GM21447 (cell line): ENCODE measurements around the gene ODF4.

ENCODE experiments used
- ATAC-seq: cut with Tn5 transposase; IDR thresholded peaks from one replicate; pipeline ENCODE4 v1.9.1; 2021; ENCODE audit not compliant: unreplicated experiment

The ODF4 gene

GRCh38 chr17:8339540-8339939 is at the start of gene ODF4:
Gene ODF4, plus strand, starts transcription at chr17:8339840. Its CDS starts 212 bp downstream, at chr17:8340052.
- no peak for ATAC-seq

GRCh38 chr17:8290043-8290442 is 49.6 kb upstream of the ODF4 start:
- no peak for ATAC-seq

- no peak for ATAC-seq
Observed at GRCh38 chr17:8292639-8293395, 46.8 kb upstream of the ODF4 start.

- no peak for ATAC-seq
Observed at GRCh38 chr17:8294361-8294760, 45.3 kb upstream of the ODF4 start.

- no peak for ATAC-seq
Observed at GRCh38 chr17:8294814-8295316, 44.8 kb upstream of the ODF4 start.

- no peak for ATAC-seq
Observed at GRCh38 chr17:8300226-8300625, 39.4 kb upstream of the ODF4 start.

- no peak for ATAC-seq
Observed at GRCh38 chr17:8300627-8301242, 38.9 kb upstream of the ODF4 start.

GRCh38 chr17:8310601-8311123 is 29.0 kb upstream of the ODF4 start:
- no peak for ATAC-seq

- ATAC-seq, result no peak
Observed at GRCh38 chr17:8311131-8311790, 28.4 kb upstream of the ODF4 start.

- no peak for ATAC-seq
Observed at GRCh38 chr17:8312251-8312650, 27.4 kb upstream of the ODF4 start.

GRCh38 chr17:8312726-8313600 is 26.7 kb upstream of the ODF4 start:
- ATAC-seq, result no peak

- ATAC-seq, result no peak
Observed at GRCh38 chr17:8314797-8315763, 24.6 kb upstream of the ODF4 start.

GRCh38 chr17:8315764-8316217 is 23.8 kb upstream of the ODF4 start:
- ATAC-seq, result no peak

GRCh38 chr17:8318010-8318935 is 21.4 kb upstream of the ODF4 start:
- ATAC-seq, result no peak

- ATAC-seq, result no peak
Observed at GRCh38 chr17:8320262-8320661, 19.4 kb upstream of the ODF4 start.

- ATAC-seq, result no peak
Observed at GRCh38 chr17:8320990-8321389, 18.6 kb upstream of the ODF4 start.

- ATAC-seq, result no peak
Observed at GRCh38 chr17:8322061-8322460, 17.6 kb upstream of the ODF4 start.

- ATAC-seq, result no peak
Observed at GRCh38 chr17:8324132-8324531, 15.5 kb upstream of the ODF4 start.
